Measurements from ENCODE around the gene POLE2. TPM values are rescaled to one million over a fixed set of nuclear protein-coding genes. Genes with fewer than 3 reads are reported as not detected.
A peak's percentile ranks its signal among the peaks of the same experiment; 100 is the strongest.

Gene POLE2
- total and polyA plus RNA-seq, 2 of the 13 experiments (the other 11 are each of a cell fraction or from before 2014, with no cell fraction given) = 16.6 to 37.0 TPM

DNA sequence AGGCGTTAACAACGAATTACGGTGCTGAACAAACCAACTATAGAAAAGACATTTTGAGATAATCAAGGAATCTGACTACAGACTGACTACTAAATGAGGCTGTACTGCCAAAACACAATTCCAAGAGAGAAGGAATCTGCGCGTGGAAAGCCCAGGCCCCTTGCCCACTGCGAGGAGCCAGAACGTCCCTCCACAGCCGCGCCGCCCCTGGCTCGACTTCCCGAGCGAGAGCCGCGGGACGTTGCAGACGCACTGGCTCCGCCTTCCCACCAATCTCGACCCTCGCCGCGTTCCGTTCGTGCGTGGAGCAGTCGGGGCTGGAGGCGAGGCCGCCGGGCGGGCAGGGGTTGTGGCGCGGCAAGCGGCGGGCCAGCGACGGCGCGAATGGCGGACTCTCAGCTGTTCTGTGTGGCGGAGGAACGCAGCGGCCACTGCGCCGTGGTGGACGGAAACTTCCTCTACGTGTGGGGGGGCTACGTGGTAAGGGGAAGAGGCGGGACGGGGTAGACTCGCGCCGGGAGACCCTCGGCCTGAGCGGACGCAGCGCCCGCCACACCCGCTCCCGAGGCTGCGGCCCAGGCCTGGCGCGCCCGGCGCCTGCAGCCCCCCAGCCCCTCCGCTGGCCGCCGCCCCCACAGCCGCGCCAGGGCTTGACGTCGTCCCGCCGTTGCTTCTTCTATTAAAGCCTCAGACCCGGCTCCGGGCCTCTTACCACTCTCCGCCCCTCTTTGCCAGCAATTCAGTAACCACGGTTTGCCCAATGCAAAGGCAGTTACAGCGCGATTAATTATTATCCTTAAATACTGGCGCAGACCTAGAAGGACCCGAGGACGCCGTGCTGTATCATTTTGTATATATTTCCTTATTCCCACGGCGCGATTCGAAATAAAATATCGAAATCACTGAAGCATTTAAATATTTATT is 5.1 kb upstream of the POLE2 start, which contains the start of gene KLHDC1 (continued):
- TF ChIP-seq, protein P1, sequence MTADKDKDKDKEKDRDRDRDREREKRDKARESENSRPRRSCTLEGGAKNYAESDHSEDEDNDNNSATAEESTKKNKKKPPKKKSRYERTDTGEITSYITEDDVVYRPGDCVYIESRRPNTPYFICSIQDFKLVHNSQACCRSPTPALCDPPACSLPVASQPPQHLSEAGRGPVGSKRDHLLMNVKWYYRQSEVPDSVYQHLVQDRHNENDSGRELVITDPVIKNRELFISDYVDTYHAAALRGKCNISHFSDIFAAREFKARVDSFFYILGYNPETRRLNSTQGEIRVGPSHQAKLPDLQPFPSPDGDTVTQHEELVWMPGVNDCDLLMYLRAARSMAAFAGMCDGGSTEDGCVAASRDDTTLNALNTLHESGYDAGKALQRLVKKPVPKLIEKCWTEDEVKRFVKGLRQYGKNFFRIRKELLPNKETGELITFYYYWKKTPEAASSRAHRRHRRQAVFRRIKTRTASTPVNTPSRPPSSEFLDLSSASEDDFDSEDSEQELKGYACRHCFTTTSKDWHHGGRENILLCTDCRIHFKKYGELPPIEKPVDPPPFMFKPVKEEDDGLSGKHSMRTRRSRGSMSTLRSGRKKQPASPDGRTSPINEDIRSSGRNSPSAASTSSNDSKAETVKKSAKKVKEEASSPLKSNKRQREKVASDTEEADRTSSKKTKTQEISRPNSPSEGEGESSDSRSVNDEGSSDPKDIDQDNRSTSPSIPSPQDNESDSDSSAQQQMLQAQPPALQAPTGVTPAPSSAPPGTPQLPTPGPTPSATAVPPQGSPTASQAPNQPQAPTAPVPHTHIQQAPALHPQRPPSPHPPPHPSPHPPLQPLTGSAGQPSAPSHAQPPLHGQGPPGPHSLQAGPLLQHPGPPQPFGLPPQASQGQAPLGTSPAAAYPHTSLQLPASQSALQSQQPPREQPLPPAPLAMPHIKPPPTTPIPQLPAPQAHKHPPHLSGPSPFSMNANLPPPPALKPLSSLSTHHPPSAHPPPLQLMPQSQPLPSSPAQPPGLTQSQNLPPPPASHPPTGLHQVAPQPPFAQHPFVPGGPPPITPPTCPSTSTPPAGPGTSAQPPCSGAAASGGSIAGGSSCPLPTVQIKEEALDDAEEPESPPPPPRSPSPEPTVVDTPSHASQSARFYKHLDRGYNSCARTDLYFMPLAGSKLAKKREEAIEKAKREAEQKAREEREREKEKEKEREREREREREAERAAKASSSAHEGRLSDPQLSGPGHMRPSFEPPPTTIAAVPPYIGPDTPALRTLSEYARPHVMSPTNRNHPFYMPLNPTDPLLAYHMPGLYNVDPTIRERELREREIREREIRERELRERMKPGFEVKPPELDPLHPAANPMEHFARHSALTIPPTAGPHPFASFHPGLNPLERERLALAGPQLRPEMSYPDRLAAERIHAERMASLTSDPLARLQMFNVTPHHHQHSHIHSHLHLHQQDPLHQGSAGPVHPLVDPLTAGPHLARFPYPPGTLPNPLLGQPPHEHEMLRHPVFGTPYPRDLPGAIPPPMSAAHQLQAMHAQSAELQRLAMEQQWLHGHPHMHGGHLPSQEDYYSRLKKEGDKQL (CRISPR knock-in tag; IDR thresholded peaks at IDR 0.05; ENCODE audit: low read depth) = no peak
- TF ChIP-seq BRD4 (CRISPR knock-in tag; IDR thresholded peaks at IDR 0.05) (peak; percentile 81), NFIB (CRISPR knock-in tag; IDR thresholded peaks at IDR 0.05; ENCODE audit: borderline replicate concordance) (no peak), ZNF761 (CRISPR knock-in tag; conservative IDR thresholded peaks at IDR 0.05) (no peak), CREB1 (IDR thresholded peaks at IDR 0.05) (no peak), CREB1 (CRISPR knock-in tag; IDR thresholded peaks at IDR 0.05) (no peak), GATA4 (IDR thresholded peaks at IDR 0.05; ENCODE audit: borderline replicate concordance, low read depth) (no peak), ZNF841 (CRISPR knock-in tag; IDR thresholded peaks at IDR 0.05; ENCODE audit: borderline replicate concordance) (no peak), ISL2 (CRISPR knock-in tag; IDR thresholded peaks at IDR 0.05) (no peak), ZFP41 (CRISPR knock-in tag; IDR thresholded peaks at IDR 0.05; ENCODE audit: borderline replicate concordance) (no peak), KLF15 (CRISPR knock-in tag; IDR thresholded peaks at IDR 0.05; ENCODE audit: borderline replicate concordance) (no peak), SMARCC2 (IDR thresholded peaks at IDR 0.05) (no peak), RFXAP (CRISPR knock-in tag; IDR thresholded peaks at IDR 0.05; ENCODE audit: borderline replicate concordance) (no peak), MAFG (CRISPR knock-in tag; IDR thresholded peaks at IDR 0.05) (no peak)
- TF ChIP-seq, protein P2, sequence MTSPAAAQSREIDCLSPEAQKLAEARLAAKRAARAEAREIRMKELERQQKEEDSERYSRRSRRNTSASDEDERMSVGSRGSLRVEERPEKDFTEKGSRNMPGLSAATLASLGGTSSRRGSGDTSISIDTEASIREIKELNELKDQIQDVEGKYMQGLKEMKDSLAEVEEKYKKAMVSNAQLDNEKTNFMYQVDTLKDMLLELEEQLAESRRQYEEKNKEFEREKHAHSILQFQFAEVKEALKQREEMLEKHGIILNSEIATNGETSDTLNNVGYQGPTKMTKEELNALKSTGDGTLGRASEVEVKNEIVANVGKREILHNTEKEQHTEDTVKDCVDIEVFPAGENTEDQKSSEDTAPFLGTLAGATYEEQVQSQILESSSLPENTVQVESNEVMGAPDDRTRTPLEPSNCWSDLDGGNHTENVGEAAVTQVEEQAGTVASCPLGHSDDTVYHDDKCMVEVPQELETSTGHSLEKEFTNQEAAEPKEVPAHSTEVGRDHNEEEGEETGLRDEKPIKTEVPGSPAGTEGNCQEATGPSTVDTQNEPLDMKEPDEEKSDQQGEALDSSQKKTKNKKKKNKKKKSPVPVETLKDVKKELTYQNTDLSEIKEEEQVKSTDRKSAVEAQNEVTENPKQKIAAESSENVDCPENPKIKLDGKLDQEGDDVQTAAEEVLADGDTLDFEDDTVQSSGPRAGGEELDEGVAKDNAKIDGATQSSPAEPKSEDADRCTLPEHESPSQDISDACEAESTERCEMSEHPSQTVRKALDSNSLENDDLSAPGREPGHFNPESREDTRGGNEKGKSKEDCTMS (CRISPR knock-in tag; conservative IDR thresholded peaks at IDR 0.05) = no peak
- TF ChIP-seq, protein P3, sequence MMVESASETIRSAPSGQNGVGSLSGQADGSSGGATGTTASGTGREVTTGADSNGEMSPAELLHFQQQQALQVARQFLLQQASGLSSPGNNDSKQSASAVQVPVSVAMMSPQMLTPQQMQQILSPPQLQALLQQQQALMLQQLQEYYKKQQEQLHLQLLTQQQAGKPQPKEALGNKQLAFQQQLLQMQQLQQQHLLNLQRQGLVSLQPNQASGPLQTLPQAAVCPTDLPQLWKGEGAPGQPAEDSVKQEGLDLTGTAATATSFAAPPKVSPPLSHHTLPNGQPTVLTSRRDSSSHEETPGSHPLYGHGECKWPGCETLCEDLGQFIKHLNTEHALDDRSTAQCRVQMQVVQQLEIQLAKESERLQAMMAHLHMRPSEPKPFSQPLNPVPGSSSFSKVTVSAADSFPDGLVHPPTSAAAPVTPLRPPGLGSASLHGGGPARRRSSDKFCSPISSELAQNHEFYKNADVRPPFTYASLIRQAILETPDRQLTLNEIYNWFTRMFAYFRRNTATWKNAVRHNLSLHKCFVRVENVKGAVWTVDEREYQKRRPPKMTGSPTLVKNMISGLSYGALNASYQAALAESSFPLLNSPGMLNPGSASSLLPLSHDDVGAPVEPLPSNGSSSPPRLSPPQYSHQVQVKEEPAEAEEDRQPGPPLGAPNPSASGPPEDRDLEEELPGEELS (CRISPR knock-in tag; IDR thresholded peaks at IDR 0.05) = no peak; the same call in 1 of the 2 replicates
